NOMO-1 treated with dmso at 0.1 percent for 144 hours (cell line): ENCODE results near the gene WNT11.

Source experiments
- DNase-seq: peaks from one replicate; lab custom pipeline; 2025; ENCODE audit not compliant: unreplicated experiment; lab: John Stamatoyannopoulos, UW

WNT11 gene

GRCh38 chr11:76238551-76238950 is 32.2 kb upstream of the WNT11 start:
- DNase-seq, result no peak

GRCh38 chr11:76237914-76238313 is 31.6 kb upstream of the WNT11 start:
- no peak for DNase-seq

DNA sequence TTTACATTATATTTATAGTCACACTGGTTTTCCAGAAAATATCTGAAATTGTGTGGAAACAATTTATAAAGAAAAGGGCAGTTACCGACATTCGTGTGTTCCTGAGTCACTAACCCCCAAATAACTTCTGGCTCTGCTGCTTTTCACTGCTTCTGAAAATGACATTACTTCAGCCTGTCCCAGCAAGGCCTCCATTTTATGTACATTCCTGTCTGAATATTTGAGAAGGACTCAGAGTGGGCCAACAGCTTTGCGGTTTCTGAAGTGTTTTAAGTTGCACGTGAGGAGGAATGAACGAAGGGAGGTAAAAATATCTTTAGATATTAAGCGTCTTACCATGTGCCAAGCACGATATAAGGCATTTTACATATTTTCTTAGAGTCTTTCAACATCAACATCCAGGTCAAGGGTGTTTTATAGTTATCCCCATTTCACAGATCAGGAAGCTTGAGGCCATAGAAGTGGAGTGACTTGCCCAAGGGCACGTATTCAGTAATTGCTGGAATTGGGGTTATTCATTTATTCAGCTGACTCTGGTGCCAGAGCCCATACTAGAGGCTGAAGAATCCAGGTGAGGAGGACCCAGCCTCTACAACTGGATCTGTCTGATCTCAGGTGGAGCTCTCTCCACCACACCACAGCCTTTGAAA is 30.8 kb upstream of the WNT11 start:
- DNase-seq, result no peak

- DNase-seq, result peak; percentile 61
These were observed 30.0 kb upstream of the WNT11 start for GRCh38 chr11:76236092-76236999.

GRCh38 chr11:76235233-76236091 is 29.2 kb upstream of the WNT11 start:
- peak; percentile 83 for DNase-seq

DNA sequence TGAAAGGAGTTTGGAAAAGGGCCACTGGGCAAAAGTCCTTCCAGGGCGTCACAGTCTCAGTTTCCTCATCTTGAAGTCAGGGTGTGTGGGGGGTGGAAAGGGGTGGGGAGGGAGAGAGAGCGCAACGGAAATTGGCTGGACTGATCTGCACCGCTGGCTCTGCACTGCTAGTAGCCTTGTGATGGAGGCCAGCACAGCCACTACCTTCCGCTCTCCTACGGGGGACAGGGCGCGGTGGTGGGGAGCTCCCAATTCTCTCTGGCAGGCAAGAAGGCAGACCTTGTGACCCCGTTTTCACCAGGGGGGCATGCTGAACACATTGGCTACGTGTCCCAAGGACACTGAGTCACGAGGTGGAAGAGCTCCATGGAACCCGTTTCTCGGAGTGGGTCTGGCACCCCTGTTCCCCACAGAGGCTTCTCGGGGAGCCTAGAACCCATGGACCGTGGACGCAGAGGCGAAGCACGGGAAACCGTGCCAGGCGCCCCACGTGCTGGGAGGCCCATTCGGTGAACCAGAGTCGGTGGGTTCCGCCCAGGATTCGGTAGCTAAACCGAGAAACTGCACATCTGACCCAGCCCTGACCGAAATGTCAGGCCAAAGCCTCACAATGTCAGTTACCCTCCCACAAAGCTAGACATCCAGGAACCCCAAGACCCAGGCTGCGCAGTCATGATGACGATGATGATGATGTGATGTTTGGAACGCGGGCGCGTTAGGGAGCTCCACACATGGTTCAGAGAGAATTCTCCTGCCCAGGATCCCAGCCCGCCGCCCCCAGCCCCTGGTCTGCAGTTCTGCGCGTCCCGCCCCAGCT is 28.3 kb upstream of the WNT11 start:
- peak; percentile 45 for DNase-seq

GRCh38 chr11:76234021-76234415 is 27.7 kb upstream of the WNT11 start:
- DNase-seq, result no peak

DNA sequence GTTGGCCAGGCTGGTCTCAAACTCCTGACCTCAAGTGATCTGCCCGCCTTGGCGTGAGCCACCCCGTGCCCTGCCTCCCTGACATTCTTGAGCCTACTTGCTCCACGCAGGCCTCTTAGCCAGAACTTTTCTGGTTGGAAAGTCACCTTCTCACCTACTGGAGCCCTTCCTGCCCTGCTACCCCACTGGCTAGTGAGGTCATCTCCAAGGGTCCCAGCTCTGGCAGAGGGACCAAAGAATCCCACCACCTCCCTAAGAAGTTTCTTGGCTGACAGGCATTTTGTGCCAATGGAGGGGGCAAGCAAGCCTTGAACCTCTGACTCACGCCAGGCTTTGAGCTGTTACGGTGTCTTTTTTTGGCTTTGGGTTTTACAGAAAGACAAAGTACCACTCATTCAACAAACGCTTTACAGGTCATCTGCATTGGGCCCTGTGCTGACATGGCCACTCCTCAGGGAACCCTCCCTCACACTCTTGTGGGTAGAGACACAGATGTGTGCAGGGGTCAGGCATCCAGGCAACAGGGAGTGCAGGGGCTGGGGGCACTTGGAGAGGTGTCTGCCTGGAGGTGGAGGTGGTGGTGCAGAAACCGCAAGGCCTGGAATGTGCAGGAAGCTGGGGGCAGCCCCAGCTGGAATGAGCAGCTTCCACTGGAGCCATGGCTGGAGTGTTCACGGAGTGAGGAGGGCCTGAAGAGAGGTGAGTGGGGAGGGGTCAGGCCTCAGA is 27.1 kb upstream of the WNT11 start:
- DNase-seq, result no peak

- no peak for DNase-seq
These were observed 25.8 kb upstream of the WNT11 start for GRCh38 chr11:76232026-76232665.

- no peak for DNase-seq
These were observed 24.9 kb upstream of the WNT11 start for GRCh38 chr11:76231121-76231738.

DNA sequence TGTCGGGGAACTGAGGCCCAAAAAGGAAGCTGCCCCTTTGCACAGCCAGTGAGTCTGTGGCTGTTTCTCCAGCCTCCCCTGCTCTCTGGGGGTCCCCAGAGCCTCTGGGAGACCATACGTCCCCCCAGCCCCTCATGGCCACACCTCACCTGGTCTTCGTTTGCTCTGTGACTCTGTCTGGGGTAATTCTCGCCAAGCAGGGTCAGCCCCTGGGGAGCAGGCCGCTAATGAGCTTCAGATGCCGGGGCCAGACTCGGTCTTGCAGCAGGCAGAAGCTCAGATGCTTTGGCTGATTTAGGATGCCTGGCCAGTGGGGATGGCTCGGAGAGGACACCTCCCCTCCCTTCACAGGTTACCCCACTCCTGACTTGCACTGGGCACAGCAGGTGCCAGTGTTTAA is 24.1 kb upstream of the WNT11 start:
- DNase-seq, result no peak

DNA sequence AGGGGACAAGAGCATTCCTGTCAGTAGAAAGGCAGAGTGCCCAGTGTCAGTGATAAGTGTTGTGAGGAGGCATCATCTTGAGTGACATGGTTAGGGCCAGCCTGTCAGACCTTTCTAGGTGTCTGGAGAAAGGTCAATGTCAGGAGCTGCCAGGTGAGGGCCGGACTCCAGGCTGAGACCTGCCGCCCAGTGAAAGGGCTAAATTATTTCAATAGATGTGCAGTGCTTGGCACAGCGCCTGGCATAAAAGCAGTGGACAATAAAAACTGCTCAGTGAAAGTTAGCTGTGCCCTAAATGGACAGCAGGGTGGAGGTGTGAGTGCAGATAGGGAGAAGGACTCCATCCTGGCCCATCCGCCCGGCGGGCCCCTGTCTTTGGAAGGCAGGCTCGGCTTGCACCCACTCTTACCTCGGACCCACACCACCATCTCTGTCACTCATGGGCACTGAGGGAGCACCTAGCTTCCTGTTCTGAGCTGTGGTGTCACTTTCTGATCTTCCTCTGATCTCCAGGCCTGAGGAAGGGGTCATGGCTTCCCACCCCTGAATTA is 23.5 kb upstream of the WNT11 start:
- no peak for DNase-seq

DNA sequence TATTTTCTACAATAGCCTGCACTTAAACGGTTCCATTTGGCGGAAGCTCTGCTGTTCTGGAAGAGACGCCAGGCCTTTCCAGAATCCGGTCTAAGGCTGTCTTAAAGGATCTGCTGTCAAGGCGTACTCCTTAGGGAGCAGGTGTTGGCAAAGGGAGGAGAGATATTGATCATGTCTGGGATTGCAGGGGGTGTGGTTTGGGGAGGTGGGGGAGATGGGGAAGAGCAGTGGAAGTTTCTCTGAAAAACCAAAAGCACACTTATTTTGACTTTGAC is 22.5 kb upstream of the WNT11 start:
- DNase-seq, result no peak

DNA sequence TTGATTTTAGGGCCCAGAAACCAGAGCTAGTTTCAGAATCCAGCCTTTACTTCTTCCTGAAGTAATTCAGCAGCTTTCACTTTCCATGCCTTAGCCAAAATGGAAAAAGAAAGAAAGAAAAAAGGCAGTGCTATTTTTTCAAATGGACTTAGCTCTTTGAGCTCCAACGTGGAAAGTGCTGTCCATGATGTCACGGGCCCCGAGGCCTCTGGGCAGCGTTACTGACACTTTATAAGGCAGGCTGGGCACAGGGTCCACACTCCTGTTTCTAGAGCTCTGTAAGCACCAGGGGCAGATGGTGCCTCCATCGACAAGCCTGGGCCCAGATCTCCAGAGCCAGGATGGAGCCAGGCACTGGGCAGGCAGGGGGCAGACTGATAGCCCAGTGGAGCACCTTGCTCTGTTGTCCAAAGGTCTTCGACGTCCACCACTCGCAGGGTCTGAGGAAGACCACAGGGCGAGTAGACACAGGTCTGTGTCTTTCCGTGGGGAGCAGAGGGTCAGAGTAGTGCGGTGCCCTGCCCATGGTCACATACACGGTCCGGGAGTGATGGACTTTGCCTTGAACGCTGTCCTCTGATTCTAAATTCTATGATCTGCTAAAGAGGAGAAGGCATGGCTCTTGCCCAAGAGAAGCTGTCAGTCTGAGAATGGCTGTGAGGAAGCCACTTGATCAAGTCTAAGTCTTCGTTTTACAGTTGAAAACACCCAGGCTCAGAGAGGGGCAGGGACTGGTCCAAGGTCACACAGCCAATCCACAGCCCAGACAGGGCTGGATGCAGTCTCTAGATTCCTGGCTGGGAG is 22.0 kb upstream of the WNT11 start:
- DNase-seq, result no peak

DNA sequence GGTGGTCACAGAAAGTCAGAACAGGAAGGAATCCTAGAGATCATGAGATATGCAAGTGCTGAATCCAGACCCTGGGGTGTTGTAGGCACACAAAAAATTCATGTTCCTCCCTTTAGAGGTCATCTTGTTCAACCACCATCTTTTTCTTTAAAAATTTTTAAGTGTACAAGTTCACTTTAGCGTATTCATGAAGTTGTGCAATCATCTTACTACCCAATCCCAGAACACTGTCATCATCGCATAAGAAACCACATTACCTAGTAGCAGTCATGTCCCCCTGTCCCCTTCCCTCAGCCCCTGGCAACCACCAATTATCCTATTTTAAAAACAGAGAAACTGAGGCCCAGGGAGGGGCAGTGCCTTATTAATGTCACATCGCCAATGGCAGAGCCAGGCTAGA is 20.3 kb upstream of the WNT11 start:
- DNase-seq, result no peak

DNA sequence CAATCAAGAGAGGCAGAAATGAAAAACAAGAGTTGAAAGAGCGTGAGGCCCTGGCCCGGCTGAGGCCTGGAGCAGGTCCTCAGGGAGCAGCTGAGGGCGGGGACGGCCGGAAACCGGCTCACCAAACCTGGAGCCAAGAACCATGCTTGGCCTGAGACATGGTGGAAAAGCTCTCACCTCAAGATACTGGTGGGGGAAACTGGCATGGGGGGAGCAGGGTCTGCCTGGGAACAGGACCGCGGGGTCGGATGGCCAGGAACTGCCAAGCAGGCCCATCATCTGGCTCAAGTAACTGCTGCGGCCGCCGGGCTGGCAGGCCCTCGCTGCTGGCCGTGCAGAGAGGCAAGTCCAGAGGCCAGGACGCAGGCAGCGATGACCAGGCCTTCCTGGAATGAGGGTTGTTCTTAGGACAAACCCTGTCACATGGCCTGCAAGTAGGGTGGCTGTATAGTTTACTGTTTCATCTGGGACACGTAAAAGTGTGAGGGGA is 18.9 kb upstream of the WNT11 start:
- DNase-seq, result no peak

DNA sequence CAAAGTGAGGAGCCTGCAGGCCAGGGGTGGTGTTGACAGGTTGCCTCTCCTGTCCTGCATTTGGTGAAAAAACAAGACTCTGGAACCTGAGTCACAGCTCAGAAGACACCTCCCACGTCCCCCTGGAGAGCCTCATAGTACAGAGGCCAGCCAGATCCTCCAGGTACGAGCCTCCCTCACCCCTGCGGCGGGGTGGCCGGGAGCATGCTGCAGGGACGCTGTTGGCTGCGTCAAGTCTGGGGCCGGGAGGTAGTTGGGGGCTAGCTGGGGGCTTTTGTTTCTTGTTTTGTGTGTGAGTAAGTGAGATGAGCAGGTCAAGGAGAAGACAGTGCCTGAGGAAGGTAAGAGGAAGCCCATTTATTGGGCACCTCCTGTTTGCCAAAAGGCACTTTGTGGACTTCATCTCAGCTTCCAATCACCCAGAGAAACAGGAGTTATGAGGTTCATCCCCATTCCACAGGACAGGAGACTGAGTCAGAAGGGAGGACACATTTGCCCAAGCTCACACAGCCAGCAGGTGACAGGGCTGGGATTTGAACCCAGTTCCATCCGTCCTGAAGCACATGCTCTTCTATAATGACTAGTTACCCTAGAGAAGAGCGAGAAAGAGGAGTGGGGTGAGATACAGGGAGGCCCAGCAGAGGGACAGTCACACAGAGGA is 18.3 kb upstream of the WNT11 start:
- DNase-seq, result no peak

- DNase-seq, result no peak
These were observed 15.1 kb upstream of the WNT11 start for GRCh38 chr11:76221365-76221764.
